ENCODE measurements around the gene MATN3. TPM values are rescaled to one million over a fixed set of nuclear protein-coding genes. Genes with fewer than 3 reads are reported as not detected.

The MATN3 gene
- total and polyA plus RNA-seq, 2 of the 13 experiments (the other 11 are each of a cell fraction or from before 2014, with no cell fraction given), result 36.1 to 208 TPM

DNA sequence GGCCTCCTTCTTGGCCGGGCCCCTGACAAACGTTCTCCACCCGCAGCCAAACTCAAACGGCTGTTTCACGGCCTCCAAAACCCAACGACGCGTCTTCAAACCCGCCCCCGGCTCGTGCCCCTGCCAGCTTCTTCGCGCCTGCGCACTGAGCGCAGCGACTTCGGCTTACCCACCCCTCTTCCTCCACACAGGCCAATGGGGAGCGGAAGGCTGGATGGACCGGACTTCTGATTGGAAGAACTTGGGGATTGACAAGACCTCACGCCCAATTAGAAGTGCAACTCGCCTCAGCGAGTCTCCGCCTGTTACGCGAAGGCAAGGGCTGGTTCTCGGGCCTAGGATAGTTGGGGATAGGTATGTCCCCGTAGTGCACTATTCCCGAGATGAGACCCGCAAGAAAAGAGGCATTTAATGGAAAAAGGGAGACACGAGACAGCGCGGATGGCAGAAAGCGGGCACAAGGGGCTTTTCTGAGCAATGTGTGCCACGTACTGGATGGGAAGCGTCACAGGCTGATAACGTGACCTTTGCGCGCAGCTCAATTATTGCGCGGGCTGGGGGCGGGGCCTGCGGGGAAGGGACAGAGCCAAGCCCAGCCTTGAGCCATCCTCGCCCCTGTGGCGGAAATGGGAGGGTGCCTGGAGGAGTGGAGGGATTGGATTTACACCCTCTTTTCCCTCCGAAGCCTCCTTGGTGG, 39.2 kb upstream of the MATN3 start, which contains the start of gene LAPTM4A (continued):
- TF ChIP-seq, protein P1, sequence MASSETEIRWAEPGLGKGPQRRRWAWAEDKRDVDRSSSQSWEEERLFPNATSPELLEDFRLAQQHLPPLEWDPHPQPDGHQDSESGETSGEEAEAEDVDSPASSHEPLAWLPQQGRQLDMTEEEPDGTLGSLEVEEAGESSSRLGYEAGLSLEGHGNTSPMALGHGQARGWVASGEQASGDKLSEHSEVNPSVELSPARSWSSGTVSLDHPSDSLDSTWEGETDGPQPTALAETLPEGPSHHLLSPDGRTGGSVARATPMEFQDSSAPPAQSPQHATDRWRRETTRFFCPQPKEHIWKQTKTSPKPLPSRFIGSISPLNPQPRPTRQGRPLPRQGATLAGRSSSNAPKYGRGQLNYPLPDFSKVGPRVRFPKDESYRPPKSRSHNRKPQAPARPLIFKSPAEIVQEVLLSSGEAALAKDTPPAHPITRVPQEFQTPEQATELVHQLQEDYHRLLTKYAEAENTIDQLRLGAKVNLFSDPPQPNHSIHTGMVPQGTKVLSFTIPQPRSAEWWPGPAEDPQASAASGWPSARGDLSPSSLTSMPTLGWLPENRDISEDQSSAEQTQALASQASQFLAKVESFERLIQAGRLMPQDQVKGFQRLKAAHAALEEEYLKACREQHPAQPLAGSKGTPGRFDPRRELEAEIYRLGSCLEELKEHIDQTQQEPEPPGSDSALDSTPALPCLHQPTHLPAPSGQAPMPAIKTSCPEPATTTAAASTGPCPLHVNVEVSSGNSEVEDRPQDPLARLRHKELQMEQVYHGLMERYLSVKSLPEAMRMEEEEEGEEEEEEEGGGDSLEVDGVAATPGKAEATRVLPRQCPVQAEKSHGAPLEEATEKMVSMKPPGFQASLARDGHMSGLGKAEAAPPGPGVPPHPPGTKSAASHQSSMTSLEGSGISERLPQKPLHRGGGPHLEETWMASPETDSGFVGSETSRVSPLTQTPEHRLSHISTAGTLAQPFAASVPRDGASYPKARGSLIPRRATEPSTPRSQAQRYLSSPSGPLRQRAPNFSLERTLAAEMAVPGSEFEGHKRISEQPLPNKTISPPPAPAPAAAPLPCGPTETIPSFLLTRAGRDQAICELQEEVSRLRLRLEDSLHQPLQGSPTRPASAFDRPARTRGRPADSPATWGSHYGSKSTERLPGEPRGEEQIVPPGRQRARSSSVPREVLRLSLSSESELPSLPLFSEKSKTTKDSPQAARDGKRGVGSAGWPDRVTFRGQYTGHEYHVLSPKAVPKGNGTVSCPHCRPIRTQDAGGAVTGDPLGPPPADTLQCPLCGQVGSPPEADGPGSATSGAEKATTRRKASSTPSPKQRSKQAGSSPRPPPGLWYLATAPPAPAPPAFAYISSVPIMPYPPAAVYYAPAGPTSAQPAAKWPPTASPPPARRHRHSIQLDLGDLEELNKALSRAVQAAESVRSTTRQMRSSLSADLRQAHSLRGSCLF (CRISPR knock-in tag; IDR thresholded peaks at IDR 0.05; ENCODE audit: borderline replicate concordance), result no peak
- TF ChIP-seq, protein P2, sequence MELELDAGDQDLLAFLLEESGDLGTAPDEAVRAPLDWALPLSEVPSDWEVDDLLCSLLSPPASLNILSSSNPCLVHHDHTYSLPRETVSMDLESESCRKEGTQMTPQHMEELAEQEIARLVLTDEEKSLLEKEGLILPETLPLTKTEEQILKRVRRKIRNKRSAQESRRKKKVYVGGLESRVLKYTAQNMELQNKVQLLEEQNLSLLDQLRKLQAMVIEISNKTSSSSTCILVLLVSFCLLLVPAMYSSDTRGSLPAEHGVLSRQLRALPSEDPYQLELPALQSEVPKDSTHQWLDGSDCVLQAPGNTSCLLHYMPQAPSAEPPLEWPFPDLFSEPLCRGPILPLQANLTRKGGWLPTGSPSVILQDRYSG (CRISPR knock-in tag; IDR thresholded peaks at IDR 0.05), result no peak
- TF ChIP-seq, protein P3, sequence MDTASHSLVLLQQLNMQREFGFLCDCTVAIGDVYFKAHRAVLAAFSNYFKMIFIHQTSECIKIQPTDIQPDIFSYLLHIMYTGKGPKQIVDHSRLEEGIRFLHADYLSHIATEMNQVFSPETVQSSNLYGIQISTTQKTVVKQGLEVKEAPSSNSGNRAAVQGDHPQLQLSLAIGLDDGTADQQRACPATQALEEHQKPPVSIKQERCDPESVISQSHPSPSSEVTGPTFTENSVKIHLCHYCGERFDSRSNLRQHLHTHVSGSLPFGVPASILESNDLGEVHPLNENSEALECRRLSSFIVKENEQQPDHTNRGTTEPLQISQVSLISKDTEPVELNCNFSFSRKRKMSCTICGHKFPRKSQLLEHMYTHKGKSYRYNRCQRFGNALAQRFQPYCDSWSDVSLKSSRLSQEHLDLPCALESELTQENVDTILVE (CRISPR knock-in tag; IDR thresholded peaks at IDR 0.05), result peak; percentile 59
- TF ChIP-seq, protein P4, sequence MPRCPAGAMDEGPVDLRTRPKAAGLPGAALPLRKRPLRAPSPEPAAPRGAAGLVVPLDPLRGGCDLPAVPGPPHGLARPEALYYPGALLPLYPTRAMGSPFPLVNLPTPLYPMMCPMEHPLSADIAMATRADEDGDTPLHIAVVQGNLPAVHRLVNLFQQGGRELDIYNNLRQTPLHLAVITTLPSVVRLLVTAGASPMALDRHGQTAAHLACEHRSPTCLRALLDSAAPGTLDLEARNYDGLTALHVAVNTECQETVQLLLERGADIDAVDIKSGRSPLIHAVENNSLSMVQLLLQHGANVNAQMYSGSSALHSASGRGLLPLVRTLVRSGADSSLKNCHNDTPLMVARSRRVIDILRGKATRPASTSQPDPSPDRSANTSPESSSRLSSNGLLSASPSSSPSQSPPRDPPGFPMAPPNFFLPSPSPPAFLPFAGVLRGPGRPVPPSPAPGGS (CRISPR knock-in tag; IDR thresholded peaks at IDR 0.05), result peak; percentile 88
- peak; percentile 88 for TF ChIP-seq GATAD1 (CRISPR knock-in tag; IDR thresholded peaks at IDR 0.05)
- TF ChIP-seq ZNF430 (CRISPR knock-in tag; IDR thresholded peaks at IDR 0.05), result peak; percentile 93
- no peak for TF ChIP-seq ZSCAN30 (CRISPR knock-in tag; IDR thresholded peaks at IDR 0.05)
- TF ChIP-seq HNRNPLL (IDR thresholded peaks at IDR 0.05; ENCODE audit: low read depth, low read length, poor library complexity, severe bottlenecking), result peak; percentile 99
- no peak for TF ChIP-seq IKZF4 (CRISPR knock-in tag; IDR thresholded peaks at IDR 0.05; ENCODE audit: borderline replicate concordance, low read depth, not compliant biosample characterization)
- TF ChIP-seq SOX6 (IDR thresholded peaks at IDR 0.05), result no peak
- peak; percentile 84 for TF ChIP-seq SOX6 (CRISPR knock-in tag; IDR thresholded peaks at IDR 0.05)
- TF ChIP-seq MXI1 (IDR thresholded peaks at IDR 0.05; ENCODE audit: borderline replicate concordance, low read depth, low read length), result peak; percentile 78; the same call in 2 of the 3 replicates
- TF ChIP-seq ELF1 (CRISPR knock-in tag; IDR thresholded peaks at IDR 0.05), result peak; percentile 67
- TF ChIP-seq ZNF629 (CRISPR knock-in tag; conservative IDR thresholded peaks at IDR 0.05), result no peak; the same call in 1 of the 2 replicates
- peak; percentile 18; the same call in 1 of the 2 replicates for TF ChIP-seq ZNF776 (CRISPR knock-in tag; IDR thresholded peaks at IDR 0.05)
- TF ChIP-seq TEAD2 (CRISPR knock-in tag; IDR thresholded peaks at IDR 0.05), result no peak
- TF ChIP-seq ZNF251 (CRISPR knock-in tag; IDR thresholded peaks at IDR 0.05), result peak; percentile 52; the same call in 1 of the 2 replicates
- TF ChIP-seq KLF15 (CRISPR knock-in tag; IDR thresholded peaks at IDR 0.05; ENCODE audit: borderline replicate concordance), result no peak
- TF ChIP-seq, protein P5, sequence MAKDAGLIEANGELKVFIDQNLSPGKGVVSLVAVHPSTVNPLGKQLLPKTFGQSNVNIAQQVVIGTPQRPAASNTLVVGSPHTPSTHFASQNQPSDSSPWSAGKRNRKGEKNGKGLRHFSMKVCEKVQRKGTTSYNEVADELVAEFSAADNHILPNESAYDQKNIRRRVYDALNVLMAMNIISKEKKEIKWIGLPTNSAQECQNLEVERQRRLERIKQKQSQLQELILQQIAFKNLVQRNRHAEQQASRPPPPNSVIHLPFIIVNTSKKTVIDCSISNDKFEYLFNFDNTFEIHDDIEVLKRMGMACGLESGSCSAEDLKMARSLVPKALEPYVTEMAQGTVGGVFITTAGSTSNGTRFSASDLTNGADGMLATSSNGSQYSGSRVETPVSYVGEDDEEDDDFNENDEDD (CRISPR knock-in tag; IDR thresholded peaks at IDR 0.05; ENCODE audit: borderline replicate concordance), result peak; percentile 76
- TF ChIP-seq ZBTB3 (CRISPR knock-in tag; IDR thresholded peaks at IDR 0.05; ENCODE audit: borderline replicate concordance, low read depth), result peak; percentile 90

Data from HepG2 (cell line).